ENCODE measurements around the gene SFXN1.

Gene SFXN1

GRCh38 chr5:175464942-175465233 lies 13.5 kb upstream of the SFXN1 start:
- Histone ChIP-seq H3K36me3 (ENCODE audit: control insufficient read depth in 5 of 5, insufficient read depth in 5 of 5, low read length in 5 of 5) (no peaks in the 10 kb centered on the region), H3K27me3 (ENCODE audit: control insufficient read depth in 5 of 5, insufficient read depth in 4 of 5, low read length in 5 of 5) (no peaks in the 10 kb centered on the region), H3K9ac (ENCODE audit: low read length in 5 of 5) (no peak overlapping the region), H3K4me1 (ENCODE audit: control insufficient read depth in 5 of 5, insufficient read depth in 5 of 5, low read length in 5 of 5) (peaks cover 2 to 39% (median 10%) of the 10 kb centered on the region in 5 donors), H3K9me3 (ENCODE audit: control insufficient read depth in 5 of 5, low read length in 5 of 5) (peaks cover 0 to 3% (median 0%) of the 10 kb centered on the region in 5 donors), H3K4me3 (ENCODE audit: low read depth in 1 of 5, low read length in 5 of 5) (no peak overlapping the region), H3K27ac (ENCODE audit: low read depth, low read length) (no peak overlapping the region)

- H3K9me3 ChIP-seq (ENCODE audit: control insufficient read depth in 5 of 5, low read length in 5 of 5): peaks cover 0 to 3% (median 0%) of the 10 kb centered on the region in 5 donors
- no peak overlapping the region for H3K27ac ChIP-seq (ENCODE audit: low read depth, low read length)
- no peak overlapping the region for H3K9ac ChIP-seq (ENCODE audit: low read length in 5 of 5)
- H3K27me3 ChIP-seq (ENCODE audit: control insufficient read depth in 5 of 5, insufficient read depth in 4 of 5, low read length in 5 of 5): no peaks in the 10 kb centered on the region
- no peaks in the 10 kb centered on the region for H3K36me3 ChIP-seq (ENCODE audit: control insufficient read depth in 5 of 5, insufficient read depth in 5 of 5, low read length in 5 of 5)
- H3K4me1 ChIP-seq (ENCODE audit: control insufficient read depth in 5 of 5, insufficient read depth in 5 of 5, low read length in 5 of 5): peaks cover 2 to 42% (median 10%) of the 10 kb centered on the region in 5 donors
- no peak overlapping the region for H3K4me3 ChIP-seq (ENCODE audit: low read depth in 1 of 5, low read length in 5 of 5)
These were observed 13.1 kb upstream of the SFXN1 start for GRCh38 chr5:175465282-175465681.

GRCh38 chr5:175466700-175467318 lies 11.6 kb upstream of the SFXN1 start:
- H3K27ac ChIP-seq (ENCODE audit: low read depth, low read length): no peak overlapping the region
- H3K9me3 ChIP-seq (ENCODE audit: control insufficient read depth in 5 of 5, low read length in 5 of 5): peaks cover 0 to 3% (median 0%) of the 10 kb centered on the region in 5 donors
- peaks cover 2 to 42% (median 10%) of the 10 kb centered on the region in 5 donors for H3K4me1 ChIP-seq (ENCODE audit: control insufficient read depth in 5 of 5, insufficient read depth in 5 of 5, low read length in 5 of 5)
- peak overlapping the region in 1 of 5 donors; percentile 38 for H3K4me3 ChIP-seq (ENCODE audit: low read depth in 1 of 5, low read length in 5 of 5)
- H3K27me3 ChIP-seq (ENCODE audit: control insufficient read depth in 5 of 5, insufficient read depth in 4 of 5, low read length in 5 of 5): no peaks in the 10 kb centered on the region
- no peak overlapping the region for H3K9ac ChIP-seq (ENCODE audit: low read length in 5 of 5)
- no peaks in the 10 kb centered on the region for H3K36me3 ChIP-seq (ENCODE audit: control insufficient read depth in 5 of 5, insufficient read depth in 5 of 5, low read length in 5 of 5)

GRCh38 chr5:175467983-175468690 lies 10.2 kb upstream of the SFXN1 start:
- no peak overlapping the region for H3K9ac ChIP-seq (ENCODE audit: low read length in 5 of 5)
- no peaks in the 10 kb centered on the region for H3K36me3 ChIP-seq (ENCODE audit: control insufficient read depth in 5 of 5, insufficient read depth in 5 of 5, low read length in 5 of 5)
- no peak overlapping the region for H3K27ac ChIP-seq (ENCODE audit: low read depth, low read length)

GRCh38 chr5:175468892-175469291 lies 9.5 kb upstream of the SFXN1 start:
- Histone ChIP-seq H3K27ac (ENCODE audit: low read depth, low read length) (no peak overlapping the region), H3K4me1 (ENCODE audit: control insufficient read depth in 5 of 5, insufficient read depth in 5 of 5, low read length in 5 of 5) (peaks cover 2 to 42% (median 10%) of the 10 kb centered on the region in 5 donors), H3K36me3 (ENCODE audit: control insufficient read depth in 5 of 5, insufficient read depth in 5 of 5, low read length in 5 of 5) (no peaks in the 10 kb centered on the region), H3K4me3 (ENCODE audit: low read depth in 1 of 5, low read length in 5 of 5) (no peak overlapping the region), H3K27me3 (ENCODE audit: control insufficient read depth in 5 of 5, insufficient read depth in 4 of 5, low read length in 5 of 5) (no peaks in the 10 kb centered on the region), H3K9ac (ENCODE audit: low read length in 5 of 5) (no peak overlapping the region), H3K9me3 (ENCODE audit: control insufficient read depth in 5 of 5, low read length in 5 of 5) (no peaks in the 10 kb centered on the region)

More at GRCh38 chr5:175467983-175468690, 10.2 kb upstream of the SFXN1 start:
- peaks cover 2 to 42% (median 10%) of the 10 kb centered on the region in 5 donors for H3K4me1 ChIP-seq (ENCODE audit: control insufficient read depth in 5 of 5, insufficient read depth in 5 of 5, low read length in 5 of 5)
- no peak overlapping the region for H3K4me3 ChIP-seq (ENCODE audit: low read depth in 1 of 5, low read length in 5 of 5)
- H3K27me3 ChIP-seq (ENCODE audit: control insufficient read depth in 5 of 5, insufficient read depth in 4 of 5, low read length in 5 of 5): no peaks in the 10 kb centered on the region
- H3K9me3 ChIP-seq (ENCODE audit: control insufficient read depth in 5 of 5, low read length in 5 of 5): no peaks in the 10 kb centered on the region

GRCh38 chr5:175469916-175470315 lies 8.4 kb upstream of the SFXN1 start:
- Histone ChIP-seq H3K36me3 (ENCODE audit: control insufficient read depth in 5 of 5, insufficient read depth in 5 of 5, low read length in 5 of 5) (no peaks in the 10 kb centered on the region), H3K4me3 (ENCODE audit: low read depth in 1 of 5, low read length in 5 of 5) (no peak overlapping the region), H3K9me3 (ENCODE audit: control insufficient read depth in 5 of 5, low read length in 5 of 5) (no peaks in the 10 kb centered on the region), H3K27me3 (ENCODE audit: control insufficient read depth in 5 of 5, insufficient read depth in 4 of 5, low read length in 5 of 5) (no peaks in the 10 kb centered on the region), H3K4me1 (ENCODE audit: control insufficient read depth in 5 of 5, insufficient read depth in 5 of 5, low read length in 5 of 5) (peaks cover 2 to 37% (median 10%) of the 10 kb centered on the region in 5 donors), H3K27ac (ENCODE audit: low read depth, low read length) (no peak overlapping the region), H3K9ac (ENCODE audit: low read length in 5 of 5) (no peak overlapping the region)

GRCh38 chr5:175470781-175471180 lies 7.6 kb upstream of the SFXN1 start:
- H3K9me3 ChIP-seq (ENCODE audit: control insufficient read depth in 5 of 5, low read length in 5 of 5): no peaks in the 10 kb centered on the region
- H3K4me1 ChIP-seq (ENCODE audit: control insufficient read depth in 5 of 5, insufficient read depth in 5 of 5, low read length in 5 of 5): peaks cover 2 to 30% (median 10%) of the 10 kb centered on the region in 5 donors
- H3K27ac ChIP-seq (ENCODE audit: low read depth, low read length): no peak overlapping the region
- no peak overlapping the region for H3K9ac ChIP-seq (ENCODE audit: low read length in 5 of 5)
- no peaks in the 10 kb centered on the region for H3K36me3 ChIP-seq (ENCODE audit: control insufficient read depth in 5 of 5, insufficient read depth in 5 of 5, low read length in 5 of 5)
- no peaks in the 10 kb centered on the region for H3K27me3 ChIP-seq (ENCODE audit: control insufficient read depth in 5 of 5, insufficient read depth in 4 of 5, low read length in 5 of 5)
- no peak overlapping the region for H3K4me3 ChIP-seq (ENCODE audit: low read depth in 1 of 5, low read length in 5 of 5)

GRCh38 chr5:175471196-175471595 lies 7.2 kb upstream of the SFXN1 start:
- Histone ChIP-seq H3K4me1 (ENCODE audit: control insufficient read depth in 5 of 5, insufficient read depth in 5 of 5, low read length in 5 of 5) (peaks cover 2 to 30% (median 8%) of the 10 kb centered on the region in 5 donors), H3K27ac (ENCODE audit: low read depth, low read length) (no peak overlapping the region), H3K4me3 (ENCODE audit: low read depth in 1 of 5, low read length in 5 of 5) (no peak overlapping the region), H3K36me3 (ENCODE audit: control insufficient read depth in 5 of 5, insufficient read depth in 5 of 5, low read length in 5 of 5) (no peaks in the 10 kb centered on the region), H3K9me3 (ENCODE audit: control insufficient read depth in 5 of 5, low read length in 5 of 5) (no peaks in the 10 kb centered on the region), H3K9ac (ENCODE audit: low read length in 5 of 5) (no peak overlapping the region), H3K27me3 (ENCODE audit: control insufficient read depth in 5 of 5, insufficient read depth in 4 of 5, low read length in 5 of 5) (no peaks in the 10 kb centered on the region)

GRCh38 chr5:175471628-175472027 lies 6.7 kb upstream of the SFXN1 start:
- no peaks in the 10 kb centered on the region for H3K27me3 ChIP-seq (ENCODE audit: control insufficient read depth in 5 of 5, insufficient read depth in 4 of 5, low read length in 5 of 5)

GRCh38 chr5:175472378-175472777 lies 6.0 kb upstream of the SFXN1 start:
- Histone ChIP-seq H3K4me3 (ENCODE audit: low read depth in 1 of 5, low read length in 5 of 5) (no peak overlapping the region), H3K9ac (ENCODE audit: low read length in 5 of 5) (no peak overlapping the region), H3K9me3 (ENCODE audit: control insufficient read depth in 5 of 5, low read length in 5 of 5) (no peaks in the 10 kb centered on the region), H3K27me3 (ENCODE audit: control insufficient read depth in 5 of 5, insufficient read depth in 4 of 5, low read length in 5 of 5) (no peaks in the 10 kb centered on the region), H3K27ac (ENCODE audit: low read depth, low read length) (no peak overlapping the region), H3K4me1 (ENCODE audit: control insufficient read depth in 5 of 5, insufficient read depth in 5 of 5, low read length in 5 of 5) (peaks cover 0 to 23% (median 2%) of the 10 kb centered on the region in 5 donors), H3K36me3 (ENCODE audit: control insufficient read depth in 5 of 5, insufficient read depth in 5 of 5, low read length in 5 of 5) (no peaks in the 10 kb centered on the region)

More at GRCh38 chr5:175471628-175472027, 6.7 kb upstream of the SFXN1 start:
- H3K36me3 ChIP-seq (ENCODE audit: control insufficient read depth in 5 of 5, insufficient read depth in 5 of 5, low read length in 5 of 5): no peaks in the 10 kb centered on the region
- no peak overlapping the region for H3K9ac ChIP-seq (ENCODE audit: low read length in 5 of 5)
- no peak overlapping the region for H3K27ac ChIP-seq (ENCODE audit: low read depth, low read length)
- no peak overlapping the region for H3K4me3 ChIP-seq (ENCODE audit: low read depth in 1 of 5, low read length in 5 of 5)
- H3K4me1 ChIP-seq (ENCODE audit: control insufficient read depth in 5 of 5, insufficient read depth in 5 of 5, low read length in 5 of 5): peaks cover 0 to 31% (median 4%) of the 10 kb centered on the region in 5 donors
- no peaks in the 10 kb centered on the region for H3K9me3 ChIP-seq (ENCODE audit: control insufficient read depth in 5 of 5, low read length in 5 of 5)

Measured in subcutaneous abdominal adipose tissue (tissue), 5 donors.